Uterus (tissue), 2 donors: ENCODE results near the gene M1AP.

Experiments used
- POLR2A ChIP-seq, 2 donors: fragments of 450-650 bp; IDR thresholded peaks; one replicate each; pipeline ENCODE4 v1.6.1; 2016; ENCODE audit warnings: antibody characterized with exemption in 2 of 2, mild to moderate bottlenecking in 1 of 2, moderate library complexity in 1 of 2
- TF ChIP-seq, protein P1 (sequence below), 4 experiments: fragments of 200-600 bp in 2 of 4; fragments of 450-650 bp in 2 of 4; sonication (generic) in 2 of 4; IDR thresholded peaks; one replicate each; pipeline ENCODE4 v1.5.1; 2016 to 2019; ENCODE audit warnings: antibody characterized with exemption in 4 of 4, mild to moderate bottlenecking in 2 of 4, moderate library complexity in 1 of 4

GRCh38 chr2:74524955-74525716 is 123.0 kb downstream of the M1AP start:
- TF ChIP-seq, protein P1, sequence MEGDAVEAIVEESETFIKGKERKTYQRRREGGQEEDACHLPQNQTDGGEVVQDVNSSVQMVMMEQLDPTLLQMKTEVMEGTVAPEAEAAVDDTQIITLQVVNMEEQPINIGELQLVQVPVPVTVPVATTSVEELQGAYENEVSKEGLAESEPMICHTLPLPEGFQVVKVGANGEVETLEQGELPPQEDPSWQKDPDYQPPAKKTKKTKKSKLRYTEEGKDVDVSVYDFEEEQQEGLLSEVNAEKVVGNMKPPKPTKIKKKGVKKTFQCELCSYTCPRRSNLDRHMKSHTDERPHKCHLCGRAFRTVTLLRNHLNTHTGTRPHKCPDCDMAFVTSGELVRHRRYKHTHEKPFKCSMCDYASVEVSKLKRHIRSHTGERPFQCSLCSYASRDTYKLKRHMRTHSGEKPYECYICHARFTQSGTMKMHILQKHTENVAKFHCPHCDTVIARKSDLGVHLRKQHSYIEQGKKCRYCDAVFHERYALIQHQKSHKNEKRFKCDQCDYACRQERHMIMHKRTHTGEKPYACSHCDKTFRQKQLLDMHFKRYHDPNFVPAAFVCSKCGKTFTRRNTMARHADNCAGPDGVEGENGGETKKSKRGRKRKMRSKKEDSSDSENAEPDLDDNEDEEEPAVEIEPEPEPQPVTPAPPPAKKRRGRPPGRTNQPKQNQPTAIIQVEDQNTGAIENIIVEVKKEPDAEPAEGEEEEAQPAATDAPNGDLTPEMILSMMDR (IDR thresholded peaks at IDR 0.05) = no peak
- TF ChIP-seq POLR2A (IDR thresholded peaks at IDR 0.05) = no peak
